Measurements from ENCODE around the gene MTCP1. TPM values are rescaled to one million over a fixed set of nuclear protein-coding genes. Genes with fewer than 3 reads are reported as not detected.

Gene MTCP1
- total RNA-seq, 1 donor from 2014 or later: 5.2 TPM

GRCh38 chrX:155053656-155054055 is 17.3 kb downstream of the MTCP1 start:
- no peak for DNase-seq (ENCODE audit: low read depth)

GRCh38 chrX:155052738-155053498 is 18.0 kb downstream of the MTCP1 start:
- DNase-seq (ENCODE audit: low read depth): peak; percentile 74

GRCh38 chrX:155048977-155049619 is 21.8 kb downstream of the MTCP1 start:
- peak; percentile 65 for DNase-seq (ENCODE audit: low read depth)

GRCh38 chrX:155046811-155047528 is 24.0 kb downstream of the MTCP1 start:
- DNase-seq (ENCODE audit: low read depth): no peak

- peak; percentile 30 for DNase-seq (ENCODE audit: low read depth)
These were observed 24.7 kb downstream of the MTCP1 start for GRCh38 chrX:155046129-155046810.

- DNase-seq (ENCODE audit: low read depth): no peak
These were observed 35.2 kb downstream of the MTCP1 start for GRCh38 chrX:155035688-155036087.

GRCh38 chrX:155031657-155032056 is 39.3 kb downstream of the MTCP1 start:
- DNase-seq (ENCODE audit: low read depth): no peak

GRCh38 chrX:155028877-155029291 is 42.1 kb downstream of the MTCP1 start:
- peak; percentile 46 for DNase-seq (ENCODE audit: low read depth)

- no peak for DNase-seq (ENCODE audit: low read depth)
These were observed 42.8 kb downstream of the MTCP1 start for GRCh38 chrX:155028129-155028528.

GRCh38 chrX:155027509-155028066 is 43.3 kb downstream of the MTCP1 start:
- DNase-seq (ENCODE audit: low read depth): peak; percentile 57

- peak; percentile 79 for DNase-seq (ENCODE audit: low read depth)
These were observed 44.0 kb downstream of the MTCP1 start, which contains the start of gene FUNDC2 for GRCh38 chrX:155026727-155027508. TSS of gene FUNDC2 (plus strand) at chrX:155026844. CDS start at chrX:155026939, 95 bp downstream.

- DNase-seq (ENCODE audit: low read depth): no peak
These were observed 44.6 kb downstream of the MTCP1 start for GRCh38 chrX:155026420-155026726.

- DNase-seq (ENCODE audit: low read depth): no peak
These were observed 46.8 kb downstream of the MTCP1 start for GRCh38 chrX:155023907-155024833.

GRCh38 chrX:155022585-155022984 is 48.4 kb downstream of the MTCP1 start, which contains the start of gene F8:
TSS of gene F8 (minus strand) at chrX:155022723. CDS start at chrX:155022552, 171 bp downstream.
- DNase-seq (ENCODE audit: low read depth): no peak

- no peak for DNase-seq (ENCODE audit: low read depth)
These were observed 50.3 kb downstream of the MTCP1 start for GRCh38 chrX:155020591-155020990.
